ENCODE data around the gene ZFPM1.
"Not testable (repeated sequence)": the region's sequence is repeated elsewhere in the genome, so short reads cannot be mapped to it uniquely, and the experiment has no call there.

Gene ZFPM1

DNA sequence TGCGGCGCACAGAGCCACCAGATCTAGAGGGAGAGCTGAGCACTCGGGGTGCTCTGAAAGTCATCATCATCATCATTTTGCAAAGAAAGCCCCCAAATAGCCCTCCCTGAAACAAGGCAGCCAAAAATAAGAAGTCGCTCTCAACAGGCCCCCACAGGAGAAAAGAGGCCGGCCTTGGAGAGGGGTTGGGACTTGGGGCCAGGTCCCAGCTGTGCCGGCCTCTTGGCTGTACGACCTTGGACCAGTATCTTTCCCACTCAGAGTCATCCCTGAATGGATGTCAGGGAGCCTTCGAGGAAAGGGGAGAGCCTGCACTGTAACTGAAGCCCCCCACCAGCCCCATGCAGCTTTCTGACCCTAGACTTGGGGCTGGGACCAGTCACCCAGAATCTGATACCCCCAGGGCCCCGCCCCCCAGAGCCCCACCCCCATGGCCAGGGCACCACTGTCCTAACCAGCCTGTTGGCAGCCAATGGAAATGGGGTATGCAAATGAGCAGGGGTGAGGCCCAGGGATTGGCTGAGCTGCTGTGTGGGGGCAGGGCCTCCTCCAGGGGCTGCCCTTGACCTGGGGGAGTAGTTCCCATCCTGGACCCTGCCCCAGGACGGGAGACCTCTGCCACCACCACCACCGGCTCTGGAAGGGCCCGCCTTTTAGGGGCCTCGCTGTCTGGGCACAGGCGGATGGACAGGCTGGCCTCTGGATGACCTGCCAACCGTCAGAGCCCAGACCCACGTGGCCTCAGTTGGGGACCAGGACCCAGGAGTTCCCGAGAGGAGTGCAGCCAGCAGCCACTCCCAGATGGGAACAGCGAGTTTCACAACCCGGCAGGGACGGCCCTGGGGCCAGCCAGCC, 15.4 kb downstream of the ZFPM1 start:
- peak; percentile 76 for DNase-seq

DNA sequence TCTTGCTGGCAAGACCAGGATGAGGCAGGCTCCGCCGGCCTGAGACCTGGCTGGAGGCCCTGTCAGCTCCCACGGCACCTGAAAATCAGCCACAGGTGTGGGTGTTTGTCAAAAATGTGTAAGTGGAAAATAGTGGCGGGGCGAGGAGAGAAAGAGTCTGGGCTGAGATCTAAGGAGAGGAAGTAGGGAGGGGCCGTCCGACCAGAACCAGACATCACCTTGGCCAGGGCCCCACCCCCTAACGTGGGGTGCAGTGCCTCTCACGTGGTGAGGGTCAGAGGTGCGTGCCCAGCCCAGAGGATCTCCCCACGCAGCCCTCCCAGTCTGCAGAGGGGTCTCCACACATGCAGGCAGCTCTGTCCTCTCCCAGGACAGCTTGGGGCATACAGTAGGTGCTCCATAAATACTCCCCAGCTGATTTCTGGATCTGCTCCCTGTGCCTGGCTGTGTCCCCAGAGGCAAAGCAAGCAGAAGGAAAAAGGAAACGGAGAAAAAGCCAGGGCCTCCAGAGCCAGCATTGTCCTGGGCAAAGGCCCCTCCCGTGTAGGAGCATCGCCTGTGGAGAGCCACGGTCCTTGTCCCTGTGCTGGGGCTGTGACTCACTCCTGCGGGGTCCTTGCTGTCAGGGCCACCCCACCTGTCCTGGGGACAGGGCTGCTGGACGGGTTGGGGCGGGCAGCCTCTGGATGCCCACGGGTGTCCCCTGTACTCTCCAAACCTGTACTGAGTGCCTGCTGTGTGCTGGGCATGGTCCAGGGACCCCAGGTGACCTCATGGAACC, 16.7 kb downstream of the ZFPM1 start:
- DNase-seq = no peak

DNA sequence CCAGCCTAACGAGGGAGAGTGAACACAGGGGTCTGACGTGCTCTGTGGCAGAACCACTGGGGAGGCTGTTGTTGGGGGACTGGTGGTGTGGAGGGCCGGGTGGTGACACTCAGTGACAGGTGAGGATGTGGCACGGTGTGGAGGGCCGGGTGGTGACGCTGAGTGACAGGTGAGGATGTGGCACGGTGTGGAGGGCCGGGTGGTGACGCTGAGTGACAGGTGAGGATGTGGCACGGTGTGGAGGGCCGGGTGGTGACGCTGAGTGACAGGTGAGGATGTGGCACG, 17.3 kb downstream of the ZFPM1 start:
- not testable (repeated sequence) for DNase-seq

DNA sequence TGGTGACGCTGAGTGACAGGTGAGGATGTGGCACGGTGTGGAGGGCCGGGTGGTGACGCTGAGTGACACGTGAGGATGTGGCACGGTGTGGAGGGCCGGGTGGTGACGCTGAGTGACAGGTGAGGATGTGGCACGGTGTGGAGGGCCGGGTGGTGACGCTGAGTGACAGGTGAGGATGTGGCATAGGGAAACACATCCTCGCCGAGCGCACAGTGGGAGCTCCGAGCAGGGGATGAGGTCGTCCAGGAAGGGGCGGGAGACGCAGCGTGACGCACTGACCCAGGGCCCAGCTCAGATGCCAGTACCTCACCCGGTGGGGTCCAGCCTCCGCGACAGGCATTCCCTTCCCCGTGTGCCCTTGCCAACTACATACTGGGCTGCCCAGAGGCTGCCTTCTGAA, 17.6 kb downstream of the ZFPM1 start:
- not testable (repeated sequence) for DNase-seq

DNA sequence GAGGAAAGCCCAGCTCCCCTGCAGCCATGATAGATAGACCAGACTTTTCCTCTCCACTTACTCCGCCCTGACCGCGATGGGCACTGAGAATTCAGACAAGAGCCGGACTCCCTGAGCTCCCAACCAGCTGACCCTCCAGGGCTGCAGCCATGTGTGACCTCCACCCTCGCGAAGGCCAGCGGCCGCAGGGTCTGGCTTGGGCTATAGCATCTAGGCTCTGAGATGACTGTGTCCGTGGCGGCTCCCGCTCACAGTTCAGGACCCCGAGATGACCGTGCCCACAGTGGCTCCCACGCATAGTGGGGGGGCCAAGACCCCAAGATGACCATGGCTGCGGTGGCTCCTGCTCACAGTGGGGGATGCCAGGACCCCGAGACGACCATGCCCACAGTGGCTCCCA, 18.0 kb downstream of the ZFPM1 start:
- DNase-seq = no peak

DNA sequence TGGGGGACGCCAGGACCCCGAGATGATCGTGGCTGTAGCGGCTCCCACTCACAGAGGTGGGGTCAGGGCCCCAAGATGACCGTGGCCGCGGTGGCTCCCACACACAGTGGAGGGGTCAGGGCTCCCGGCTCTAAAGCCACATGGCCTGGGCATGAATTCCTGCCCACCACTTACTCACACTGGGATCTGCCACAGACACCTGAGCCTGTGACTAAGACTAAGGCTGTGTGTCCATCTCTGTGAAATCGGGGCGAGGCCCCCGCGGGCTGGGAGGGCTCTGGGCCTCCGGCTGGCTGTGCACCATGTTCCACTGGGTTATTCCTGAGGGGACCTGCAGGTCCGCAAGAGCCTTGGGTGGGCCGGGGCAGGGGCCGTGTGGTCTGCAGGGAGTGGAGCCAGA, 18.5 kb downstream of the ZFPM1 start:
- DNase-seq = no peak

DNA sequence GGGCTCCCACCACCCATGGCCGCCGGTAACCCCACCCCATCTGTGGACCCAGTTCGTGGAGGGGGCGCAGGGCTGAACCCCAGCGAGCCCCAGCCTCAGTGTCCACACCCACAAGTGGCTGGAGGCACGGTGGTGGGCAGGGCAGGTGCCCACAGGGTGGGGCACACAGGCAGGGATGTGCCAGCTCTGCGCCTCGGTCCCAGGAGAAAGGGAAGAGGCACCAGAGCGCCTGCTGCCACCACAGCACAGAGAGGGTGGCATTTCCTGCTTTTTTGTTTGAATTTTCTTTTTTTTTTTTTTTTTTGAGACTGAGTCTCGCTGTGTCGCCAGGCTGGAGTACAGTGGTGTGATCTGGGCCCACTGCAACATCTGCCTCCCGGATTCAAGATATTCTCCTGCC, 19.0 kb downstream of the ZFPM1 start:
- DNase-seq = no peak

DNA sequence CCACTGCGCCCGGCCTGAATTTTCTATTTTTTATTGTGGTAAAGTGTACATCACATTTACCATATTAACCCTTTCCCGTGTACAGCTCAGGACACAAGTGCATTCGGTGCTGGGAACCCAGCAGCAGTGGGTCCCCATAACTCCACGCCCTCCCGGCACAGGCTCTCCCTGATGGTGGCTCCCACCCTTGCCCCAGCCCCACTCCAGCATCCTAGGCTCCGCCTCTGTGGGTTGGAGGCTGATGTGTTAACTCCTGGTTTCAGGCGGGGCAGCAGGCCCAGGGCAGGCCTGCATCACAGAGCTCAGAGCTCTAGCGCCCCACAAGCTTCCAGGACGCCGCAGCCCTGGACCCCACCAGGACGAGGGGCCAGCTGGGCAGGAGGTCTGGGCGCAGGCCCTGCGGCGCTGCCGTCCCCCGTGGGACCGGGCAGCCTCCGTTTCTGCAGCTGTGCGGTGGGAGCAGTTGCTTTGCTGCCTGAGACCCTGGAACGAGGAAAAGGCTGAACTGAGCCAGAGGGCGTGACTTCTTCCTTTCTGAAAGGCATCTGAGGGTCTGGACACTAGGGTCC, 19.6 kb downstream of the ZFPM1 start:
- no peak for DNase-seq

DNA sequence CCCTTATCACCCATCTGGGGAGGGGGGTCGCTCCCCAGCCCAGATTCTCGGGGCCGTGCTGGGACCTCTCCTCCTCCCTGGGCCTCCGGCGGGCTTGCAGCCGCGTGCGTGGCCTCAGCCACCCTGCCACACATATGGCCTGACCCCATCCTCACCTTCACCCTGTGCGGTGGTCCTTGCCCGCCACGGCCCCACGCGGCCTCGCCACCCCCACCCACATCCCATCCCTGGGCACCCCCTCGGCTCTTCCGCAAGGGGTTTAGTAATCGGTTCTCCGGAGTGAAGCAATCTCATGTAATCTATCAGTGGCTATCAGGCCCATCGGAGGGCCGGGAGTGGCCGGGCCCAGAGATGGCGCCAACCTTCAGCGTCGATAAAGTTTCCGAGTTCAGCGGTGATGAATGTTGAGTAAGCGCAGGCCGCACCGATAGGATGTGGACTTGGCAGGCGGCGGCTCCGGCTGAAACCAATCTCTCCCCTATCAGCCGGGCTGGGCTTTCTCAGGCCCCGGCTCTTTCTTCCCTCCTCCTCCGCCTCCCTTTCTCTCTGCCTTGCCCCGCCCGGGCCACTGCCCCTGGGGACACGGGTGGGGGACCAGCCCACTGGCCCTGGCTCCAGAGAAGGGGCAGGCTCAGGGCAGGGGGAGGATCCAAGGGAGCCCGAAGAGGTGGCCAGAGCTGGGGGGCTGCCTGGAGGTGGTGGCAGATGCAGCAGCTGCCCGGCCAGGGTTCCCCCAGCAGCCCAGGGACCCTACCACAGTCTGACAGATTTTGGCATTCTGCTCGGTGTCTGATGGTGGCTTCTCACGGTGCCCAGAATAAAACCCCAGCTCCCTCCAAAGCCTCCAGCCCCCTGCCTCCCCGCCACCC, 20.8 kb downstream of the ZFPM1 start:
- DNase-seq = no peak

DNA sequence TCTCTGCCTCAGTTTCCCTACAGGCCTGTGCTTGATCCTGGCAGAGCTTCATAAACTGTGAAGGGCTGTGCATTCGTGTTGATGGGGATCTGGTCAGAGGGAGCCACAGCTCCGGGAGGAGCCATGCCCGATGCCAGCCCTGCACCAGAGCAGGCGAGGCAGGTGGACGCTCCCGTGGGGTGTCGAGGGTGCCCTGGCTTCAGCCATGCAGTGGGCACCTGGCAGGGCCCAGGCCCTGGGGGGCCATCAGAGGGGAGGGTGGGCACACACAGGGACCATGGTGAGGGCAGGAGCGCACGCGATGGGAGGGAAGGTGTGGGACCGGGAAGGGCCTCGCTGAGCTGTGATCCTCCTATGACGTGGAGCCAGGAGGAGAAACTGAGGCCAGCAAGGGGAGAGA, 22.0 kb downstream of the ZFPM1 start:
- no peak for DNase-seq

DNA sequence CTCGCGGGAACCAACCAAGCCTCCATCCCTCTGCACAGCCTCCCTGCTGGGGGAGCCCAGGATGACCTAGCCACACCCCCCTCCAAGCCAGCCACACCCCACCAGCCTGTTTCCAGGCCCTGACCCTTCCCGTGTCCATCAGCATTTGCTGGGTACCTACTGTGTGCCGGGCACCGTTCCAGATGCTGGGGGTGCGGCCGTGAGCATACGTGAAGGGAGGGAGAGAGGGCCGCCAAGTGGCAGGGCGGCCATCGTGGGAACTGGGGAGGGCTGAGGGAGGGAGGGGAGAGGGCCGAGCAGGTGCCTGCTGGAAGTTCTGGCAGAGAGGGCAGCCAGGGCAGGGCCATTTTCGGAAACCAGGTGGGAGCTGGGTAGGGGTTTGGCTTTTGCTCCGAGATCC, 23.1 kb downstream of the ZFPM1 start:
- DNase-seq = no peak

DNA sequence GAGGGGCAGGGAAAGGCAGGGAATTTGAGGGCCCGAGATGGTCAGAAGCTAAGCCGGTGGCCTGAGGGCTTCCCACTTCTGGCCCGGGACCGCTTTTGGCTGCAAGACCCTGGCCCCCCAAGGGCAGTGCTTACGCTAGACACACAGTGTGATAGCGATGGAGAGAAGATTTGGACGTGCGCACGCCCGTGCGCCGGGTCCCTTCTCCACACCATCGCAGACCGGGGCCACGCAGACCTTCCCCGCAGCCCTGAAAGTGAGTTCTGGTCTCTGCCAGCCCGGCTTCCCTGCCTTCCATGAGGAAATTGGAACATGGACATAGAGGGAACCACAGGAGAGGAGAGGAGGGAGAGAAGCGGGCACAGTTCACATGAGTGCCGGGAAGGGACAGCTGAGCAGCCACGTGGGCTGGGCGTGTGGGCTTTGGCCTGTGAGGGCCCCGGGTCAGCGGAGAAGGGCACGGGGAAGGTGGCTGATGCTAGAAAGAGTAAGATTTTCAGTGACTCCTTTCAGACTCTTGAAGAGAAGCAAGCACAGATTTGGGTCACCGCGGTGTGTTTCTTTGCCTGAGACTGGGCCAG, 23.8 kb downstream of the ZFPM1 start:
- no peak for DNase-seq

DNA sequence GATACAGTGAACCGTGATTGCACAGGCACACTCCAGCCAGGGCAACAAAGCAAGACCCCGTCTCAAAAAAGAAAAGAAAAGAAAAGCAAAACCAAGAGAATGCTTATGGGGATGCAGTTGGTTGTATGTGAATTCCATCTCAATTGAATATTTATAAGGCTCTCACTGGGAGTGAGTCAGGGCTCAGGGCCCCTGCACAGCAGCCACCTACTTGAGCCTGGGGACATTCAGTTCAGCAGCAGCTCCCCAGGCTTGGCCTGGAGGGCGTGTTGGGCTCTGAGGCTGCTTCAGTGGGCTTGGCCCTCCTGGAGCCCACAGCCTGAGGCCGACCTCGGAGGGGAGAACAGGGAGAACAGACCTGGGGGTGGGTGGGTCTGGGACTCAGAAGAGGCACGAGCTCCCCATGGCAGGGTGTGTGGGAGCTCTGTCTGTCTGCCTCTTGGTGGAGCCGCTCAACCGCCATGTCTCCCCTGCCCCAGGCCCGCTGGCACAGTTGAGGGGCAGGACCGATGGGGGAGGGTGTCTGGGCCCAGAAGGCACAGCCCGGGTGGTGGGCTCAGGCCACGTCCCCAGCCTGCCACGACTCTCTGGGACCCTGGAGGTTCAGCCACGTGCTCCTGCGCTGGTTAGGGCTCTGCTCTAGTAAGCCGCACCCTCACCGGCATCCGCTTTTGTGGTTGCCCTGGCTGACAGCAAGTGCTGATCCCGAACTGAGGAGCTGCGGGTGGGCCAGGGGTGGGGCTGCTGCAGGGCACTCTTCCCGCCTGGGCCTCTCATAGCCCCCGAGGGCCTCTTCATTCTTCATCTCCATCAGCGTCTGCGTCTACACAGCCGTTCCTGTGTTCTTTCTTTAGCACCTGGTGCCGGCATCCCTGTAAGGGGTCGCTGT, 24.8 kb downstream of the ZFPM1 start:
- DNase-seq = peak; percentile 64

DNA sequence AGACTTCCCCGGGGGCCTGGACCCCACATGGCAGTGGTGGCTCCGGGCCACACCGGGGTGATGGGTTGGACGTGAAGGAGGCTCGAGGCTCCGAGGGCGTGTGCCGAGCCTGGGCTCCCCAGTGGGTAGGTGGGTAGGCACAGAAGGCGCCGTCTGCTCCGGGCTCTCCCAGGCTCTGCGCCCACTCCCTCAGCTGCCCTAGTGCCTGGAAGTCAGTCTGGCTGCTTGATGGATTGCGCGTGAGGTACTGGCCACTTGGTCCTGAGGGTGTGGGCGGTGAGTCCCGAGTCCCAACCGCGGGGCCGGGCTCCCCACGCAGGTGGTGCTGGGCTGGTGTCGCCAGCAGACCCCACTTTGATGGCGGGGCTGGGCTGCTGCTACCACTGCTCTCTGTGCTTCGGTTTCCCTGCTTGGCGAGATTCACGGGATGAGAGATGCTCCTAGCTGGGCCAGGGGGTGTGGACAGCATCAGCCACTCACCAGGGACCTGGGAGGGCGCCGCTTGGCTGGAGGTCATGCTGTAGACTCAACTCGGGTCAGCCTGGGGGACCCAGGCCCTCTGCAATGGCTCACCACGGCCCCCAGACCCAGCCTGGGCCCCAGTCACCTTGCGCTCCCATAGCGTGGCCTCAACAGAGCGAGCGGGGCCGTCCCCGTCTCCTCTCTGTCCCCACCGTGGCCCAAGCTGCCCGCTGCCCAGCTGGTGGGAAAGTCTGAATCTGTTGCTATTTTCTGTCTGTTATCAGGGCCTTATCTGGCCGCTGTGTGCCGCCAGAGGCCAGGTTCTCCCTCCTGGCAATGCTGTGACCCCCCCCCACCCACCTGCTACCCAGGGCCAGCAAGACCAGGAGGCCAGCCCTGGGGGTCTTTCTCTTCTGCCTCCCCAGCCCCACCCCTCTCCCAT, 26.1 kb downstream of the ZFPM1 start:
- peak; percentile 60 for DNase-seq

DNA sequence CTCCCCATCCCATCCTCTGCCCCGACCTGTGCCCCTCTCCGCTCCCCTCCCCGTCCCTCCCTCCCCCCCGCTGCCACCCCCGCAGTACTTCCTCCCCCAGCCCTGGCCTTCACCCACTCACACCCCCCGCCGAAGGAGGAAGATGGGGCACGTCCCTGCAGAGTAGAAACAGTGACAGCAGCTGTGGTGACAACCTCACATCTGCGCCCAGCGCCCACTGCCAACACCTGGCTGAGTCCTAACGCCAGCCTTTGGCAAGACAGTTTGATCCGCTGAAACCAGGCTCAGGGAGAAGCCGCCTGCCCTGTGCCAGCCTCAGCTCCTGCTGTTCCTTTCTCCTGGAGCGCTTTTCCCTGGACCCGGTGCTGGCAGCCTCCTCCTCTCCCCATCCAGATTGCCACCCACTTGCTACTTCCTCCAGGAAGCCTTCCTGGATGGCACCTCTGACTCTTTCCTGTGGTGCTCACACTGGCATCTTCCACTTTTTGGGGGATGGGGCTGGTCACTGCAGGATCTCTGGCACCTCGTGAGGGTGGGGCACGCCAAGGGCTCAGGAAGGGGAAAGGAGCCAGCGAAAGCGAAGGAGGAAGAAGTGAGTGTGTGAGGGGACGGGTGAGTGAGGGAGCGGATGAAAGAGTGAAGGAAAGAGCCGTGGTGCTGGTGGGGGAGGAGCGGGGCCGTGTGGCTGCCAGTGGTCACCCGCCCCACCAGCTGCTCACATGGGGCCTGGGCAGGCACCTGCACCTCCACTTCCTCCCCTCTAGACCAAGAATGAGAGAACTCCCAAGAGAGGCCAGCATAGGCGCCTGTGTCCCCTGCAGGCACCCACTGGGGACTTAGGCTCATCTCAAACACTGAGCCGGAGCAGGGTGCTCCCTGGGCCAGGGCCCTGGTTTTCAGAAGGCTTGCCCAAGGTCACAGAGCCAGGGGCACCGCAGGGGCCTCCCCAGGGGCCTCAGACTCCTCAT, 27.0 kb downstream of the ZFPM1 start:
- no peak for DNase-seq

DNA sequence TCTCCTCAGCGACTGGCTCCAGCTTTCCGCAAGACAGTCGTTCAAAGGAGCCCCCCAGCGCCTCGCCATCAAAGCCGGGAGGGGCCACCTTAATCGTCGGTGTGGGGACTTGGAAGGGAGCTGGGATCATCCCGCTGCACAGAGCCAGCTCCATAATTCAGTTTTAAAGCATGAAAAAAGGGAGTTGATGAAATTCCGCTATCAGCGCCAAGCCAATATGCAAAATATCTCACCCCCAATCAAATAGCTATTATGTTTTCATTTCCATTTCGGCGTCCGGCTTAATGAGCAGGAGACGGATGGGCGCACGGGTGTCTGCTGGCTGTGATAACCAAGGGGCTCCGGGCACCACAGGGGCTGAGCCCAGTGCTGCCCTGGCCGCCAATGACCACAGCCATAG, 27.7 kb downstream of the ZFPM1 start:
- no peak for DNase-seq

DNA sequence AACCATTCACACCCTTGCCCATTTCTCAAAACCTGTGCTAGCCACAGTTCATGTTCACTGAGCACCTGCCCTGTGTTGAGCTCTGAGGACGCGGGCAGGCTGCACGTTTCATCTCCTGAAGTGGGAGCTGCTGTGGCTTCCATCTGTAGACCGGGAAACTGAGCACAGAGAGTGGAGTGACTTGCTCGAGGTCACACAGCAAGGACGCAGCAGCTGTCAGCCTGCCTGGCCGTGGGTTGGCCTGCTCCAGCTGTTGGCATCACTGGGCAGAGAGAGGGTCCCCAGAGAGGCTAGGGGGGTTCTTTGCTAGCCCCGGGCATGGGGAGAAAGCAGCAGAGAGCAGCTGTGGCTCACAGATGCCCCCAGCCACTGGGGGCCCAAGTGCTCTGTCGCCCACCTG, 28.8 kb downstream of the ZFPM1 start:
- DNase-seq = no peak

DNA sequence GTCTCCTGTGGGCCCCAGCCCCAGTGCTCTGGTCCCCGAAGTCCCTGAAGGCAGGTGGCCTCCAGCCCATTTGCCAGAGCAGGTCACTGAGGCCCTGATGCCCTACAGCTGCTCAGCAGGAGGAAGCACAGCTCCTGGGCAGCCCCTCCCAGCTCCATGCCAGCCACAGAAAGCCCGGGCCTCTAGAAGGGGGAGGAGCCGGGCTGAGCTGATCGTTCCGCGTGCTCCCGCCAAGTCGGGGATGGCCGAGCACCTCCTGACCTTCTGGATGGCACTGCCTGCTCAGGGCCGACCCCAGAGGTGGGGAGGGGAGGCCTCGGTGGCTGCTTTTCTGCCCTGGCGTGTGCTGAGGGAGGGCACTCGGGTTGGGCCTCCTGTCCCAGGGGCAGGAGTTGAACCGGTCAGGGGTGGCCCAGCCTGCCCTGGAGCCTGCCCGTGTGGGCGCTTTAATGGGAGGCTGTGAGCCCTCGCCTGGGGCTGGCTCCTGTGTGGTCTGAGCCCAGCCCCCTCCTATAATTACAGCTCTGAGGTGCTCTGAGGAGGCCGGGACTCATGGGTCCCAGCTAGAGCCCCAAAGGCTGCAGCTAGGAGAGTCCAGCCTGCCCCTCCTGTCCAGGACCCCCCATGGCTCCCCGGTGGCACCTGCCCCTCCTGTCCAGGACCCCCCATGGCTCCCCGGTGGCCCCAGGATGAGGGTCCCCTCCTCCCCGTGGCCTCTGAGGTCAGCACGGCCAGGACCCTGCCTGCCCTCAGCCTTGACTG, 29.7 kb downstream of the ZFPM1 start:
- DNase-seq = peak; percentile 55

DNA sequence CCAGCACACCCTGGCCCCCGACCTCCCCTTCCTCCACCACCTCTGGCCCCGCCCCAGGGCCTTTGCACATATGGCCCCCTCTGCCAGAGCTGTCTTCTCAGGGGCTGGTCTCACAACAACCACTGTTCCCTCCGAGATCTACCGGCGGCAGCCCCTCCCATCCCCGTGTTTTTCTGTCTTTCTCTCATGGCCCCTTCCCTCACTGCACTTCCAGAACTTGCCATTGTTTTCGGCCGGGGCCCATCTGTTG, 30.2 kb downstream of the ZFPM1 start:
- DNase-seq = no peak
